Gastrocnemius medialis (tissue), 4 donors: ENCODE results near the gene IL17C.

Experiments
- CTCF ChIP-seq, 5 experiments: fragments of 450-650 bp in 3 of 5; fragments of 200-600 bp in 2 of 5; sonication (generic) in 2 of 5; IDR thresholded peaks in 4 of 5; conservative IDR thresholded peaks in 1 of 5; 1 replicate in 4 of 5; 2 replicates in 1 of 5; pipeline ENCODE4 v1.5.1; 2016 to 2019; ENCODE audit warnings: antibody characterized with exemption in 5 of 5, mild to moderate bottlenecking in 3 of 5, moderate library complexity in 3 of 5
- POLR2A ChIP-seq, 2 donors: fragments of 450-650 bp; IDR thresholded peaks; one replicate each; pipeline ENCODE4 v1.6.1; 2017; ENCODE audit warnings: antibody characterized with exemption in 2 of 2, mild to moderate bottlenecking in 2 of 2, moderate library complexity in 2 of 2

- TF ChIP-seq CTCF (IDR thresholded peaks at IDR 0.05 in 4 of 5, conservative IDR thresholded peaks at IDR 0.05 in 1 of 5) (no peak), POLR2A (IDR thresholded peaks at IDR 0.05) (no peak)
Measured at GRCh38 chr16:88662222-88662842, 24.0 kb downstream of the IL17C start.
